Erythroblast (primary cell): Measurements from ENCODE around the gene NCBP1.

ENCODE experiments used
- GATA1 ChIP-seq: IDR thresholded peaks from 2 replicates; pipeline ENCODE4 v1.6.1; 2011; ENCODE audit warnings: low read depth, mild to moderate bottlenecking, control low read depth, low read length, moderate library complexity
- POLR2A ChIP-seq: IDR thresholded peaks from 2 replicates; pipeline ENCODE4 v1.6.1; 2011; ENCODE audit warnings: mild to moderate bottlenecking, low read length

GRCh38 chr9:97623946-97624345 is 9.7 kb upstream of the NCBP1 start:
- no peak for TF ChIP-seq POLR2A
- no peak for TF ChIP-seq GATA1
